Stomach (tissue), 4 donors: Measurements from ENCODE around the gene NTN4.
"Not testable (repeated sequence)": the region's sequence is repeated elsewhere in the genome, so short reads cannot be mapped to it uniquely, and the experiment has no call there.

Experiments
- CTCF ChIP-seq, 7 experiments: fragments of 450-650 bp in 4 of 7; fragments of 200-600 bp in 3 of 7; sonication (generic) in 3 of 7; IDR thresholded peaks; one replicate each; pipeline ENCODE4 v1.5.1; 2016 to 2019; ENCODE audit warnings: antibody characterized with exemption in 7 of 7, control low read depth in 2 of 7, mild to moderate bottlenecking in 1 of 7
- EP300 ChIP-seq: sonication (generic); formaldehyde crosslinking; IDR thresholded peaks from one replicate; pipeline ENCODE4 v1.6.1; 2017; ENCODE audit warnings: antibody characterized with exemption
- POLR2A ChIP-seq, 4 donors: fragments of 450-650 bp; IDR thresholded peaks; one replicate each; pipeline ENCODE4 v1.6.1; 2016; ENCODE audit warnings: antibody characterized with exemption in 4 of 4, control low read depth in 2 of 4, mild to moderate bottlenecking in 1 of 4, moderate library complexity in 1 of 4

GRCh38 chr12:95616470-95616869, 174.1 kb downstream of the NTN4 start:
- not testable (repeated sequence) for TF ChIP-seq CTCF (IDR thresholded peaks at IDR 0.05); POLR2A (IDR thresholded peaks at IDR 0.05); EP300
